GM12878 (cell line): ENCODE measurements around the gene KHNYN. TPM values are rescaled to one million over a fixed set of nuclear protein-coding genes. Genes with fewer than 3 reads are reported as not detected.

Source experiments
- ATAC-seq: fragments of 200-7000 bp; cut with Tn5 transposase; 3 replicates; pipeline ENCODE4 v1.9.1; 2020; ENCODE audit warnings: mild to moderate bottlenecking, moderate library complexity
- BruUV-seq: library from RNA; stranded (reverse); fragments of 400-500 nt; replicated peaks from 2 replicates; lab custom pipeline; 2021; lab: Mats Ljungman, UMichigan
- CTCF ChIA-PET: fragments of 300-600 bp; sonication (Branson Sonifier 250); formaldehyde crosslinking; extraction: SDS; loops from one replicate; lab custom pipeline; 2021; ENCODE audit warnings: inconsistent platforms; lab: Yijun Ruan, JAX
- POLR2A ChIA-PET: fragments of 350-600 bp; formaldehyde crosslinking; extraction: SDS; loops from one replicate; lab custom pipeline; 2021; ENCODE audit warnings: inconsistent platforms; lab: Charles Lee
- RAD21 ChIA-PET: fragments of 300-600 bp; sonication (Branson Sonifier 250); formaldehyde crosslinking; loops from one replicate; lab custom pipeline; 2023; ENCODE audit warnings: antibody characterized with exemption; ENCODE audit not compliant: unreplicated experiment; lab: Charles Lee
- SMC1A ChIA-PET: fragments of 300-600 bp; sonication (Branson Sonifier 250); formaldehyde crosslinking; loops from one replicate; lab custom pipeline; 2023; ENCODE audit not compliant: unreplicated experiment, uncharacterized antibody; lab: Charles Lee
- DNase-seq: peaks from one replicate; pipeline ENCODE4 v3.0.0-alpha.2; 2011; ENCODE audit warnings: low read depth, low spot score
- FAIRE-seq: peaks from 3 replicates; lab custom pipeline; 2011; peaks lifted over from hg19 to GRCh38; lab: Jason Lieb, UNC
- H2AFZ ChIP-seq: 2 replicates; pipeline ENCODE4 v1.6.0; 2011; ENCODE audit warnings: low read depth, low read length, control low read depth; ENCODE audit not compliant: control insufficient read depth
- H3K27ac ChIP-seq: 2 replicates; pipeline ENCODE4 v1.5.1; 2011; ENCODE audit warnings: control low read depth; ENCODE audit not compliant: control insufficient read depth, insufficient read depth
- H3K27me3 ChIP-seq, 2 experiments: replicated peaks in 1 of 2; 2 replicates each; pipeline versions ENCODE4 v1.6.0 to v1.6.1; 2011; ENCODE audit warnings: low read length in 1 of 2; ENCODE audit not compliant: control insufficient read depth in 2 of 2, insufficient read depth in 2 of 2
- H3K36me3 ChIP-seq, 2 experiments: 2 replicates each; pipeline ENCODE4 v1.5.1; 2011; ENCODE audit warnings: low read length in 1 of 2; ENCODE audit not compliant: control insufficient read depth in 2 of 2, insufficient read depth in 2 of 2
- H3K4me1 ChIP-seq: 2 replicates; pipeline ENCODE4 v1.6.1; 2011; ENCODE audit warnings: mild to moderate bottlenecking, low read length, moderate library complexity, mixed read lengths; ENCODE audit not compliant: control insufficient read depth, insufficient read depth
- H3K4me2 ChIP-seq: 2 replicates; pipeline ENCODE4 v1.6.0; 2011; ENCODE audit warnings: control low read depth; ENCODE audit not compliant: control insufficient read depth, insufficient read depth
- H3K4me3 ChIP-seq: fragments of 200-600 bp; sonication (generic); 2 replicates; pipeline ENCODE4 v1.5.1; 2016
- H3K79me2 ChIP-seq: 2 replicates; pipeline ENCODE4 v1.6.0; 2011; ENCODE audit warnings: low read length; ENCODE audit not compliant: control insufficient read depth, insufficient read depth
- H3K9ac ChIP-seq: 2 replicates; pipeline ENCODE4 v1.8.0; 2011; ENCODE audit warnings: low read length, control low read depth, mixed read lengths; ENCODE audit not compliant: control insufficient read depth, insufficient read depth
- H3K9me3 ChIP-seq: replicated peaks from 3 replicates; pipeline ENCODE4 v1.5.1; 2011; ENCODE audit warnings: mild to moderate bottlenecking, low read length; ENCODE audit not compliant: control insufficient read depth, insufficient read depth
- H4K20me1 ChIP-seq: 2 replicates; pipeline ENCODE4 v1.6.0; 2011; ENCODE audit not compliant: control insufficient read depth, insufficient read depth
- MYB ChIP-seq: fragments of 150-350 bp; IDR thresholded peaks from 2 replicates; pipeline ENCODE4 v1.6.1; 2014; ENCODE audit warnings: mild to moderate bottlenecking, low read depth, low read length, borderline replicate concordance
- NFXL1 ChIP-seq: fragments of 450-650 bp; IDR thresholded peaks from 2 replicates; pipeline ENCODE4 v1.6.1; 2017; ENCODE audit warnings: antibody characterized with exemption, mild to moderate bottlenecking, borderline replicate concordance
- SMAD1 ChIP-seq: fragments of 450-650 bp; IDR thresholded peaks from 2 replicates; pipeline ENCODE4 v1.6.1; 2018; ENCODE audit warnings: mild to moderate bottlenecking, low read depth; ENCODE audit not compliant: partially characterized antibody
- WGBS: methylation state at CpG from one replicate; pipeline ENCODE4 v1.1.6; 2016; ENCODE audit warnings: low lambda C conversion rate; ENCODE audit not compliant: insufficient replicate concordance, insufficient coverage; ENCODE audit errors: missing lambda C conversion rate; 5-methylcytosine and 5-hydroxymethylcytosine counted together
- in situ Hi-C: fragments of 300-500 bp; cut with MboI; formaldehyde crosslinking; loops from 9 replicates; pipeline ENCODE4 v1.14.3; 2018; ENCODE audit warnings: mixed read lengths
- intact Hi-C: fragments of 100-400 bp; cut with micrococcal nuclease; formaldehyde crosslinking; loops from one replicate; pipeline ENCODE4 v1.14.2; 2022; ENCODE audit not compliant: unreplicated experiment
- polyA plus RNA-seq, 11 experiments: library from polyadenylated mRNA; depleted of rRNA in 4 of 11; unstranded in 6 of 11; stranded (reverse) in 5 of 11; fragments of >200 nt; fragmentation: Nextera tagmentation in 4 of 11; fragmentation: Illumina TruSeq in 1 of 11; extraction: Ambion mirVana in 4 of 11; extraction: Trizol in 1 of 11; gene quantifications; 1 replicate in 1 of 11; 2 replicates in 10 of 11; pipeline versions ENCODE4 v1.2.1 to v1.2.3, GENCODE V29; 2011 to 2016; ENCODE audit warnings: inconsistent platforms in 2 of 11, missing spikeins in 2 of 11, low read depth in 1 of 11
- total RNA-seq, 4 experiments: library from RNA; depleted of rRNA in 3 of 4; stranded (reverse); fragments of >200 nt in 3 of 4; fragmentation: Illumina TruSeq in 1 of 4; extraction: Trizol in 1 of 4; gene quantifications; 2 replicates each; pipeline versions ENCODE4 v1.2.1 to v1.2.3, GENCODE V29; 2013 to 2021

Gene KHNYN
- total and polyA plus RNA-seq, 10 of the 15 experiments (the other 5 are each of a cell fraction or from before 2014, with no cell fraction given), result 1.4 to 34.7 (median 21.5) TPM

DNA sequence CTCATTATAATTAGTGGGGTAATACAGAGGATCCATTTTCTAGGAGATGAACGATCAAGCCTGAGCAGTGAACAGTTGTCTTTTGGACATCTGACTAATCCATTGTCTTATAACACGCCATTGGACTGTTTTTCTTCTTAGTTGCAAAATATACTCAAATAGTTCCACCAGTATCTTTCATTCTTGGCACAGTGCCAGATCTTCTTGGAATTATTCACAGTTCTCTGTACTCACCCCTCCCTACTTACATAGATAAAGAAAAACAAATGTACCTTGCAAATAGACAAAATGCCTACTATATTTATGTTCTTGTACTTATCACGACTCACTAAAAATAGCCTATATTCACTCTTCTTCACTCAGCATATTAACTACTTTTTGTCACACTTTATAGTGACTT lies 4.0 kb upstream of the KHNYN start:
- Histone ChIP-seq H3K9me3 (no peaks in the 10 kb centered on the region), H3K27me3 (no peaks in the 10 kb centered on the region), H3K4me3 (no peak overlapping the region), H2AFZ (no peak overlapping the region), H3K9ac (no peak overlapping the region), H4K20me1 (no peaks in the 10 kb centered on the region), H3K79me2 (peaks cover 12% of the 10 kb centered on the region), H3K36me3 (no peaks in the 10 kb centered on the region), H3K4me2 (no peak overlapping the region), H3K27ac (no peak overlapping the region), H3K4me1 (no peaks in the 10 kb centered on the region; the same call in 1 of the 2 replicates)
- ChIA-PET RAD21 (interaction anchor here (1.0 to 3.5 kb wide), 3 partner anchors 60 to 93 kb away, joined by 3 to 17 read pairs (median 4); no protein-coding TSS in a partner anchor), SMC1A (interaction anchor here (0.7 to 3.6 kb wide), 5 partner anchors 12 to 134 kb away, joined by 3 to 18 read pairs (median 3); no protein-coding TSS in a partner anchor), POLR2A (no interaction called here), CTCF (interaction anchor here (0.7 to 10.8 kb wide), 9 partner anchors 10 to 940 kb away, joined by 3 to 452 read pairs (median 5); partner anchors contain the start of genes ADCY4 and RIPK3)
- no peak for ATAC-seq
- no peak for DNase-seq
- WGBS, result 76% methylated on average over 3 of the region's 3 CpGs
- FAIRE-seq, result no peak
- intact Hi-C loops (no loop called here), in situ Hi-C loops (no loop called here)
- no TSS peak for BruUV-seq
- TF ChIP-seq SMAD1 (peak; percentile 82), MYB (no peak)

DNA sequence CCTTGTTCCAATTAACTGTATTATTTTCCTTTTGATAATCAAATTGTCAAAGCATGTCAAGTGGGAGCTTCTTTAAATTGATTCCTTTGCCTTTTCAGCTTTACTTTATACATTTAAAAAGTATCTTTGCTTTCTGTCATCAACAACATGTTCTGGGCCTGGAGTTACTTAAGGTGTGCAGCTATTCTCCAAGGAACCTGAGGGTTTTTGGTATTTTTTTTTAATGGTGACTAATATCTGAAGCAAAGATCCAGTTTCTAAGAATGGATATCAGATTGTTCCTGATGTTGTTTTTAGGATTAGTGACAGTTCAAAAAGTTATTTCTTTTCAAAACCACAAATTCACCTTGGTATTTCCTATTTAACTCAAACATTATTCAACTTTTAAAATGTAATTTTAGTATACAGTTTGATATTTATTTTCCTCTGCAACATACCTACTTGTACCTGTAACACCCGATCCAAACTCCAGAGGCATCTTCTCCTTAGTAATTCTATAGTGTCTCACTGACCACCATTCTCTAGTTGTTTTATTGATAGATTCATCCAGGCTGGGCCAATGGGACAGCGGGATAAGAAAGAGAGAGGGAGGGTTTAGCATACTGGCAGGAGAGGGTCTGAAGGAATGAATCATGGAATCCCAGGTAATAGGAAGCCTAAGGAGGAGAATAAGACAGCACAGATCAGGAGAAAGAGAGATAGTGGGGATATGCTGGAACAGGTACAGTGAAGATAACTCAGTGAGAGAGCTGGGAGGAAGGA lies 3.4 kb upstream of the KHNYN start:
- ChIA-PET RAD21 (no interaction called here), CTCF (interaction anchor here (0.7 to 10.8 kb wide), 5 partner anchors 20 to 941 kb away, joined by 3 to 452 read pairs (median 8); partner anchors contain the start of genes ADCY4 and RIPK3), POLR2A (no interaction called here)
- no peaks in the 10 kb centered on the region for H3K9me3 ChIP-seq
- DNase-seq (no peak), ATAC-seq (no peak)
- no peak overlapping the region for H2AFZ ChIP-seq
- H3K4me3 ChIP-seq, result no peak overlapping the region
- H3K27me3 ChIP-seq, result no peaks in the 10 kb centered on the region
- in situ Hi-C loops, result no loop called here
- H4K20me1 ChIP-seq, result no peaks in the 10 kb centered on the region
- H3K4me2 ChIP-seq, result no peak overlapping the region
- BruUV-seq, result no TSS peak
- 64% methylated on average over 2 of the region's 2 CpGs for whole genome bisulfite sequencing
- peaks cover 18% of the 10 kb centered on the region for H3K79me2 ChIP-seq
- intact Hi-C loops, result no loop called here
- H3K9ac ChIP-seq, result no peak overlapping the region
- TF ChIP-seq NFXL1, result no peak
- TF ChIP-seq, all 136 proteins: peak for 0
- peaks cover 5% of the 10 kb centered on the region for H3K4me1 ChIP-seq
- H3K27ac ChIP-seq, result no peak overlapping the region
- FAIRE-seq, result no peak
- H3K36me3 ChIP-seq, result no peaks in the 10 kb centered on the region
- SMC1A ChIA-PET, result interaction anchor here (3.6 kb wide), 1 partner anchor 60 kb away, joined by 18 read pairs; no protein-coding TSS in a partner anchor
